GM21447 (cell line): ENCODE measurements around the gene PCGF3.
"Not testable (repeated sequence)": the region's sequence is repeated elsewhere in the genome, so short reads cannot be mapped to it uniquely, and the experiment has no call there.

Experiments
- ATAC-seq: cut with Tn5 transposase; IDR thresholded peaks from one replicate; pipeline ENCODE4 v1.9.1; 2021; ENCODE audit not compliant: unreplicated experiment

PCGF3 gene

DNA sequence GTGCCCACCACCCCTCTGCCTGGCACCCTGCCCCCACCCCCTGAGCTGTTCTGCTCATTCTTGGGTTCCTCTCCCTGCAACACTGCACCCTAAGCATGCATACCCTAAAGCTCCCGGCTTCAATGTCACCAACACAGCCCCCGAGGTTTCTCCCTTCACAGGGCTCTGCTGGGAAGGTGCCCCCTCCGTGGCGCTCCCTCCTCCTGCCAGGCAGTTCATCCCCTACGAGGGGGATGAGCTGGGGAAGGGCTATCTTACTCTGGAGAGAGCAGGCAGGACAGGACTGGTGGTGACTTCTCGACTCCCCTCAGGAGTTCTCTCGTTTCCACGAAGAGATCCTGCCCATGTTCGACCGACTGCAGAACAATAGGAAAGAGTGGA lies 38.1 kb upstream of the PCGF3 start:
- no peak for ATAC-seq

DNA sequence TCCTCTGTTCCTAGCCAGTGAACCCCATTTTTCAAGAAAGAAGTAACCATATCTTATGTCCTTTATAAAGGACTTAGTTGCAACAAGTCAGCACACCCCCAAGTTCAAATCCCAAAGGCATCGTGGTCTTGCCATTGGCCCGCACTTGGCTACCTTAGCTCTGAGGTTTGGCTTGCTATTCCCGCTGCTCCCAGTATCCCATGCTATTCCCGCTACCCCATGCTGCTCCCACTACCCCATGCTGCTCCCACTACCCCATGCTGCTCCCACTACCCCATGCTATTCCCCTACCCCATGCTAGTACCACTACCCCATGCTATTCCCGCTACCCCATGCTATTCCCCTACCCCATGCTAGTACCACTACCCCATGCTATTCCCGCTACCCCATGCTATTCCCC lies 37.4 kb upstream of the PCGF3 start:
- ATAC-seq, result not testable (repeated sequence)

DNA sequence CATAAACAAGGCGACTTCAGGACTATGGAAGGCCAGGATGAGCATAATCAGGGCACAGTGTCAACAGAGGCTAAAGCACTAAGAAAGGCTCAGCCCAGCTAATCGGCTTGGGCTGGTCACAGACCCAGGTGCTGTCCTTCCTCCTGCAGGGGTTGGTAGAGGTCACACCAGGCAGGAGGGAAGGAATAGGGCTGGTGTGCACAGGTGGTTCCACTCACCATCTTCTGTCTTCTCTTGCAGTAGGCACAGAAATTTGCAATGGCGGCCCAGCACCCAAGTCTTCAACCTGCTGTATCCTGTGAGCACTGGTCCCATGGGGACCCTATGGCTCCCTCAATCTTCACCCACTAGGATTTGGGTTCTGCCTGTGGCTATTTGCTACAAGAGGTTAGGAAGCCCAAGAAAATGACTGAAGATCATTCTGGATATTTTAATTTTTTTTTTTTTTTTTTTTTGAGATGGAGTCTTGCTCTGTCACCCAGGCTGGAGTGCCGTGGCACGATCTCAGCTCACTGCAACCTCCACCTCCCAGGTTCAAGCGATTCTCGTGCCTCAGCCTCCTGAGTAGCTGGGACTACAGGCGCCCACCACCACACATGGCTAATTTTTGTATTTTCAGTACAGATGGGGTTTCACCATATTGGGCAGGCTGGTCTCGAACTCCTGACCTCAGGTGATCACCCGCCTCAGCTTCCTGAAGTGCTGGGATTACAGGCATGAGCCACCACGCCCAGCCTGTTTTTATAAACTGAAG lies 35.6 kb upstream of the PCGF3 start:
- ATAC-seq, result not testable (repeated sequence)

DNA sequence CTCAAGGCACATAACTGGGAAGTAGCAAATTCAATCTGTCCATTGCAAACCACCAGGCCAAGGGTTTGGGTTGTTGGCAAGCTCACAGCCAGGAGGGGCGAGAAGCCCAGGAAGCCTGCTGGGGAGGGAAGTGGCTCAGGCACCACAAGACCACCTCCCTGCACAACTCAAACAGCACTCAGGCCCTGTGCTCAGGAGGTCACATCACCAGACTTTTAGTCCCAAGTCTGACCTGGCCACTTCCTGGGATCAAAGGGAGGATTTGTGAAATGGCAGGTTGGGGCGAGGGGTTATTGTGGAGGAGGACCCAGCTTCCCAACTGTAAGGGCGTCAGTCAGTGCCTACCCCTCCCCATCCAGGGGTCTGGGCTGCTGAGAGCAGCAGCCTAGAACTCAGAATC lies 33.9 kb upstream of the PCGF3 start:
- no peak for ATAC-seq

DNA sequence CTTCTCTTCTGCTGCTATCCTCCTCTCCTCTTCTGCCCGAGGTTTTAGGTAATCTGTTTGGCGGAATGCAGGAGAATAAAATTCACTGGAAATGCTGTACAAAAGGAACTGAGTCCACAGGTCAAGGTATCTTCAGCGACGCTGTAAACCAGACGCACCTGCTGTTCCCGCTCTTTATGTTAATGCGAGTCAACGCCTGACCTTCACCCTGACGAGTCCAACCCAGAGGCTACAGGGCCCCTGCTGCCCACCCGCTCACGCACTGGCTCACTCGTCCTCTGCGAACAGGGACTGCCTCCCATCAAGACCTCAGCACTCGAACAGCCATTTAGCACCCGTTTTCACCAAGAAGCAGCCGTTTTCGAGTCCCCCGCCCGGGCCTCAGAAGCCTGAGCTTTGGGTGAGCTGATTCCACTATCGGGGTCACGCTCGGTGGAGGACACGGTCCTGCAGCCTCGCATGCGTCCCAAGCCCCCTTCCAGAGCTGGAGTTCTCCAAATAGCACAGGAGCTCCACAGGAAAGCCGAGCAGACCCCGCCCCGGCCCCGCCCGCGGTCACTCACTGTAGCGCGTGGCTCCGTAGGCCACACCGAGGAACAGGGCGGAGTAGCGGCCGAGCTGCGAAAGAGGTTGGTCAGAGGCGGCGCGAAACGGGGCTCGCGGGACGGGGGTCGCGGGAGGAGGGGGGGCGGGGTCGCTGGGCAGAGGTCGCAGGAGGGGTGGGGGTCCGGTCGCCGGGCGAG lies 32.1 kb upstream of the PCGF3 start:
- no peak for ATAC-seq

DNA sequence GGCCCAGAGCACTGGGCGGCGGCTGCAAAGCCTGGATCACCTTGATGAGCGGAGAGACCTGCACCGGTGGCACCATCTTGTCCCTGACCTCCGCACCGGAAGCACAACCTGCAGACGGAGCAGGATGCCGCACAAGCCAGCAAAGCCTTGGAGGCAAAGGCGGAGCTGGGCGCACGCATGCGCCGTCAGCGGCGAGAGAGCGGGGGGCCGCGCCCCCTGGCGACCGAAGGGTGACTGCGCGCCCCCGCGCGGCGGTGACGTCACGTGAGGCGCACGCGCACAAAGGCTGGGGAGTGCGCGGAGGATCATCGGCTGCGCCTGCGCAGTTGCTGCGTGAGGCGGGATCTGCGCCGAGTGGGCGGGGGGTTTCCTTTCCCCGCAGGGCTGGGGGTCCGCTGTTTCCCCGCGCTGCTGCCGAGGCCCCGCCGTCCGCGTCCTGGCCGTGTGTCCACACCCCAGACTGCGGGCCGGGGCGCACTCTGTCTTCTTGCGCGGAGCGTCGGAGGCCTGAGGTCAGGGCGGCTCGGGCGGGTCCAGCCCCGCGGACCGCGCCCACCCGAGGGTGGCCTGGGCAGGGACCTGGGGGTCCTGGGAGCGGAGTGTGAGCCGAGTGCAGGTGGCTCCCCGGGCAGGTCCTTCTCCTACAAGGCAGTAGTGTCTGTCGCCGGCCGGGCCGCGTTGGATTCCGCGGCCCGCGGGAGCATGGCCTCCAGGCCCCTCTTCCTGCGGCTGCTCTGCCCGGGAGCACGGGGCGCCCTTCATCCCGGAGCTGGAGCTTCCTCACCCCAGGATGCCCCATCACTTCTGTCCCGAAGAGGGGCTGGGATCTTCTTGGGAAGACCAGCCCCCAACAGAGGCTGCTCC lies 31.2 kb upstream of the PCGF3 start, which contains the start of the genes ATP5ME and MYL5:
TSS of gene ATP5ME (minus strand) at position 105 of the 864 bp plus-strand sequence. CDS start at position 76, 29 bp downstream.
TSS of gene MYL5 (plus strand) at position 371 of the 864 bp plus-strand sequence. CDS start 3,485 bp downstream, outside the sequence.
- ATAC-seq, result peak; percentile 71

DNA sequence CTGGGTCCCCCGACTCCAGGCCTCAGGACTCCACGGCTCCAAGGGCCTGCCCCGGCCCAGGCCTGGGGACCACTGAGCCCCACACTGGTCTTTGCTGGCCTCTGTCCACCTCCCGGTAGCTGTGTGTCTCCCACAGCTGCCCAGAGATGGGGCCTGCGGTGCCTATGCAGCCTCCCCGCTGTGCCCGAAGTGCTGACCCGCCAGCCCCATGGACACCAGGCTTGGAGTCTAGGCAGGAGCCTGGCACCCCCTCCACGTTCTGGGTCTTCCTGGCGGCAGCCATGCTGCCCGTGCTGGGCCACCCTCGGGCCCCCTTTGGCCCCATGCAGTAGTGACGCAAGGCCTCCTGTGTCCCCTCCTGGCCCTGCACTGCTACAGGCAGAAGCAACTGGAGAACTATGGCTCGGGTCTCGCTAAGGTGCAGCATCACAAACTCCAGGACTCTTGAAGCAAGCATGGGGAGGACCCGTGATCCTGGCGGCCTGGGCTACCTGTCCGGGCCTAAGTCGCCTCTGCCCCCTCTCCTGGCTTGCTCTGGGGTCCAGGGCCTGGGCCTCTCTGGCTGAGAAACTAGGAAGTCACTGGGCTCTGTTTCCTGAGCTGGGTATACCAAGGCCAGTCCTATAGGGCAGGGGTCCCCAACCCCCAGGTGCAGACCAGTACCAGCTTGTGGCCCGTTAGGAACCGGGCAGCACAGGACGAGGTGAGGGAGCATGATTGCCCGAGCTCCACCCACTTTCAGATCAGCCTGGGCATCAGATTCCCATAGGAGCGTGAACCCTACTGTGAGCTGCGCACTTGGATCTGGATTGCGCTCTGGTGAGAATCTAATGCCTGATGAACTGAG lies 30.4 kb upstream of the PCGF3 start:
- peak; percentile 1 for ATAC-seq

DNA sequence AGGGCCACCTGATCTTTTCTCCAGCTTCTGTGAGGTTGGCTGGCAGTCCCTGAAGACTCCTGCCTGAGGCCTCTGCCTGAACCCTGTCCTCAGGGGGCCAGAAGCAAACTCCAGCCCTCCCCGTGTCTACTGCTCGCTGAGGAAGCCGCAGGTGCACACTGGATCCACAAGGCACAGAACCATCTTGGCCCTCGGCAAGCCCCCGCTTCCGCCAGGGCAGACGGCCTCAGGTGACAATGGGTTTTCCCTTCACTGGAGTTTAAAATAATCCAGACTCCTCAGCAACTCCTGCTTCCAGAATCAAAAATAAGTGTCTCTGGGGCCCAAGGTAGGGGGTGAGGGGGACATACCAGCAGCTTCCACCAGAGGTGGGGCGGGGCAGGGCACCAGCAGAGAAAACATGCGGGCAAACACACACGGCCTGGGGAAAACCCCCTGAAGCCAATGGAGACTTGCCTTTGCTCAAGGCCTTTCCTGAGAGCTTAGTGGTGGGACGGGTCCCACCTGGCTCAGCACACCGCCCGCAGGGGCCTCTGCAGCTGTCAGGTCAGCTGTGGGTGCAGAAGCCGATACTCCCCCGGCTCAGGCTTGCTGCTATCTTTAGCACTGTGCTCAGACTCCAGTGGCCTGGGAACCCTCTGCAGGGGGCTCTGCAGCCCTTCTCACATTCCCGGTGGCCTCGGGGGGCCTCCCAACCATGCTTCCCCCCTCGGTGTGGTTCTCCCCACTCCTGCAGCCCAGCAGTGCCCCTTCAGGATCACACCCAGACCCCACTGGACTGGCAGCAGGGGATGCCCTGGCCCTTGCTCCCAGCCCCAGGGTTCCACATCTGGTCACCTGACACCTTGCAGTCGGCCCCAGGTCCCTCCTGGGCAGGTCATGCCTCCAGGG lies 29.4 kb upstream of the PCGF3 start:
- ATAC-seq, result peak; percentile 27

DNA sequence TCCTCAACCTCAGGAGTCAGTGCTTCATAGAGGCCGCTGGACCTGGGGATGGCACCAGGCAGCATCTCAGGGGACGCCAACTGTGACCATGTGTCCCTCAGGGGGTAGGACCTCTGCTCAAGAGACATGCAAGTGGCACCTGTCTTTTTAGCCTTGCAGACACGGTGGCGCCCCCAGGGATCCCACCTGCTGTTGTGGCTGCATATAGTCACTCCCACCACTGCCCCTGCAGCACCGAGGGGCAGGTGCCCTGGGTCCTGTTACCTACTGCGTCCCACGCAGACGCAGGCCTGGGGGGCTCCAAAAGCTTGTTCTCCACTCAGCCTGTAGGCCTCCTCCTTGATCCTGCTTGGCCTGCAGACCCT lies 28.8 kb upstream of the PCGF3 start:
- ATAC-seq, result no peak

DNA sequence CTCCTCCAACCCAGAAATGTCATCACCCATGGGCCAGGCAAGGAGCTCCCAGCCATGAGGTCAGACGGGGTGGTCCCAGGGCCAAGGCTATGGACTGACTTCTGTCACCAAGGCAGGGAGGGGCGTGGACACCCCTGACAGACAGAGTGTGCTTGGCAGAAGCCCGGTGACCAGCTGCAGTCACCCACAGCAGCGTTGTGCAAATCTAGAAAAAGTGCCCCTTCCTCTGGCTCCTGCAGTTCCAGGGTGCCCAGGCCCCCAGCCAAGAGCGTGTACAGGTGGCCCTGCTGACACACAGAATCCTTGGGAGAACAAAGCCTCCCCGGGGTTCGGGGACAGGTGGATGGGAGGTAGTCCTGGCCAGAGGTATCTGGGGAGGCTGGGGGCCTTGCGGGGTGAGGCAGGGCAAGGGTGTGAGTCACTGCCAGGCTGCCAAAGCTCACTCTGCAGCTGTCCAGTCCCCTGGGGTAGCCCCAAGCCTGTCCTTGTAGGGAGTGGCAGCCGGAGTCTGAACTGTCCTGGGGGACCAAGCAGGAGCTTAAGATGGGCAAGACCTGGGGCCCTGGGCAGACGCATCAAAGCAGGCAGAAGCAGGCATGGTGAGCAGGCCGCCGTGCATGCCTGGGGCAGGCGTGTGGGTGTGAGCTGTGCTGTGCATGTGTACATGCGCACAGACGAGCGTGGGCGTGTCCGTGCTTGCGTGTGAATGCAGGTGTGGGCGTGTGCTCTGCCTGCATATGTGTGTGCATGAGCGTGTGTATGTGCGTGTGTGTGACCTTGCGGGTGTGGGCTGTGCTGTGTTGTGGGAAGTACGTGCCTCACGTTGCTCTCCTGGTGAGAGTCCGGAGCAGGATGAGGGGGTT lies 28.0 kb upstream of the PCGF3 start:
- no peak for ATAC-seq

DNA sequence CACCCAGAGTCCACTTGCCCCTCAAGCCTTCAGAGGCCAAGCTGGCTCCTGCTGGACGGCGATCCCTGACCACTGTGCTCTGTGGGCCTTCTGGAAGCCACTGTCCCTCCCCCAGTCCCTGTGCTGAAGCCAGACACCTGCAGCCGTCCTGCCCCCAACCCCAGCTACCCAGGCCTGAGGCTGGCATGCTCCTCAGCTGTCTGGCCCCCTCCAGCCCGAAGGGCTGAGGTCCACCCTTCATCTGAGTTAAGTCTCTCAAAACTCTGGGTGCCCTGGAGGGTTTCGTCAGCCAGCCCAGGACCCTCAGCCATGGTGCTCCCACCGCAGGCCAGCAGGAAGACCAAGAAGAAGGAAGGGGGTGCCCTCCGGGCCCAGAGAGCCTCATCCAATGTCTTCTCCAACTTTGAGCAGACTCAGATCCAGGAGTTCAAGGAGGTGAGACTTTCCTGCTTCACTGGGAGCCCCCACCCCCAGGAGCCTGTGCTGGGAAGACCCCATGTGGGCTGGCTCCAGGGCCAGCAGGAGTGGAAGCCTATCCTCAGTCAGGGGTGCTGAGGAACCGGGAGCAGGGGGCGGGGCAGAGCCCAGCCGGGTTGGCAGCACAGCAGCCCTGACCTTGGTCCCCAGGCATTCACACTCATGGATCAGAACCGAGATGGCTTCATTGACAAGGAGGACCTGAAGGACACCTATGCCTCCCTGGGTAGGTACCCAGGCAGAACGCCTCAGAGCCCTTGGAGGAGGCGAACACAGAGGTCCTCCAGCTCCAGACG lies 27.1 kb upstream of the PCGF3 start:
- ATAC-seq, result no peak

DNA sequence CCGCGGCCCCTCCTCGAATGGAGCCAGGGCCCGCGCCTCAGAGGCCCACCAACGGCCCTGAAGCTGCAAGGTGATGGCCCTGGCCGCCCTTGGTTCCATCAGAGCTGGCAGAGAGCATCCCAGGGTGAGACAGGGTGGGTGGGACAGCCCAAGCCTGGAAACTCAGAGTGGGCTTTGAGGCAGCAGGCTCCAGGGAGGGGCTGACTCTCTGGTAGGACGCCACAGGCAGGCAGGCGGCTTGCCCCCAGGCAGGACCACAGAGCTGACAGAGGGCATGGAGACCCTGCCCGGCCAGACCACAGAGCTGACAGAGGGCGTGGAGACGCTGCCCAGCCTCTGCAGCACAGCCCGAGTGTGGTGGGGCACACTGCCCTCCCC lies 26.5 kb upstream of the PCGF3 start:
- ATAC-seq, result no peak

DNA sequence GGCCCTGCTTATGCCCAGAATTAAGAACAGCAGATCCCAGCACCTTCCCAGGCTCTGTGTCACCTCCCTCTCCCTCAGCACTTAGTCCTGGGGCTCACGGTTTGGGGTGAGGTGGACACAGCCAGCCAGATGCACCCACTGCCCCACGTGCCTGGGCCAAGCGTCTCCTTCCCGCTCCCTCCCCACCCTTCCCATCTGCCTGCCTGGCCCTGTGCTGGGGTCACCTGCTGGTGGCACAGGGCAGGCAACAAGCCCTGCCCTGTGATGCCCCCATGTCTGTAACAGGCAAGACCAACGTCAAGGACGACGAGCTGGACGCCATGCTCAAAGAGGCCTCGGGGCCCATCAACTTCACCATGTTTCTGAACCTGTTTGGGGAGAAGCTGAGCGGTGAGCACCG lies 26.0 kb upstream of the PCGF3 start:
- ATAC-seq, result no peak

DNA sequence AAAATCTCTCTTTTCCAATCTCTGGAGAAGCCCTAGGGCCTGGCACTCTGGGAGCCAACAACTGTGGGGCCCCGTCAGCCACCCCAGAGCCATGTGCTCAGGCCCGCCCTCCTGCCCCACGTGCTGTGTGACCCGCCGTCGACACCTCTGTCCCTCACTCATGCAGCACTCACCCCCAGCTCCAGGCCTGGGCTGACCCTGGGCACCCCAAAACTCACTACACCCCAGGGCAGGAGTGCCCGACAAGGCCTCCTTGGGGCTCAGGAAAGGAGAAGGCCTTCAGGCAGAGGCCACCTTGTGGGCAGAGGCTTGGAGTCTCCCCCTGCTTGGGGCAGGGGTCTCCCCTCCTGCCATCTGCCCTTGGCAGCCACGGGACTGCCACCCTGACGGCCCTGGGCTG lies 25.5 kb upstream of the PCGF3 start:
- no peak for ATAC-seq

DNA sequence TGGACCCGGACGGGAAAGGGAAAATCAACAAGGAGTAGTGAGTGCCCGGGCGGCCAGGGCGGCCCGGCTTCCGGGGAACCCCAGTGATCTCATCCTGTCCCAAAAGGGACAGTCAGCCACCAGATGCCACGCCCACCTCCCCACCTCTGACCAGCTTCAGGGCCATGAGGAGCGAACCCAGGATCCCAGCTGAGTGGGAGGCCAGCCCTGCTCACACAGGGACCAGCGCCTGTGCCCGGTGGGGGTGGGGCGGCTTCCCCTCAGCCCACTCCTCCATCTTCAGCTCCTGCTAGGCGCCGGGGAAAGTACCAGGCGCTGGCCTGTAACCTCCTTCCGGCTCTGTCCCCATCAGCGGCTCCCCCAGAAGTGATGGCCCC lies 25.1 kb upstream of the PCGF3 start:
- no peak for ATAC-seq

DNA sequence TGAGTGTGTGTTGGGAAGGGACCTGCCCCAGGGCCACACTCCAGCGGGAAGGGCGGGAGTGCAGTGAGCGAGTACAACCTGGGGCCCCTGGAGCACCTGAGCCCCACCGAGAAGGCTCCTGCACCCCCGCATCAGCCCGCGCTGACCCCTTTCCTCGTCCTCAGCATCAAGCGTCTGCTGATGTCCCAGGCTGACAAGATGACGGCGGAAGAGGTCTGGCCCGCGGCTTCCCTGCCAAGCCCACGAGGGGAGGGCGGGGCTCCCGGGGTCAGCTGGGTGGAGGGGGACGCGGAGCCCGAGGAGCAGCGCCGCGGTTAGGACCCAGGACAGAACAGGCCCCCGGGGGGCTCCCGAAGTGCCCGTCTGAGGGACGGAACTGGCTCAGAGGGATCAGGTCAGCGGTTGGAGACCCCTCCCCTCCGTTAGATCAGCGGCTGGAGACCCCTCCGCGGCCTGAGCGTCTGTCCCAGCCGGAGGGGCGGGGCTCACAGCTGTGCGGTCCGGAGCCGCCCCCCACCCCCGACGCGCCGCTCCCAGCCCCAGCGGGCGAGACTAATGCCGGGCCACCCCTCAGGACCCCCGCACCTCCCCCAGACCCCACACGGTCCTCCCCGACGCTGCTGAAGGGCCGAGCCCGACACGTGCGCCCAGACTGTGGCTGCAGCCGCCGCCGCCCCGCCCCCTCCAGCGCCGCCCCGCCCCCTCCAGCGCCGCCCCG lies 24.5 kb upstream of the PCGF3 start:
- ATAC-seq, result no peak

DNA sequence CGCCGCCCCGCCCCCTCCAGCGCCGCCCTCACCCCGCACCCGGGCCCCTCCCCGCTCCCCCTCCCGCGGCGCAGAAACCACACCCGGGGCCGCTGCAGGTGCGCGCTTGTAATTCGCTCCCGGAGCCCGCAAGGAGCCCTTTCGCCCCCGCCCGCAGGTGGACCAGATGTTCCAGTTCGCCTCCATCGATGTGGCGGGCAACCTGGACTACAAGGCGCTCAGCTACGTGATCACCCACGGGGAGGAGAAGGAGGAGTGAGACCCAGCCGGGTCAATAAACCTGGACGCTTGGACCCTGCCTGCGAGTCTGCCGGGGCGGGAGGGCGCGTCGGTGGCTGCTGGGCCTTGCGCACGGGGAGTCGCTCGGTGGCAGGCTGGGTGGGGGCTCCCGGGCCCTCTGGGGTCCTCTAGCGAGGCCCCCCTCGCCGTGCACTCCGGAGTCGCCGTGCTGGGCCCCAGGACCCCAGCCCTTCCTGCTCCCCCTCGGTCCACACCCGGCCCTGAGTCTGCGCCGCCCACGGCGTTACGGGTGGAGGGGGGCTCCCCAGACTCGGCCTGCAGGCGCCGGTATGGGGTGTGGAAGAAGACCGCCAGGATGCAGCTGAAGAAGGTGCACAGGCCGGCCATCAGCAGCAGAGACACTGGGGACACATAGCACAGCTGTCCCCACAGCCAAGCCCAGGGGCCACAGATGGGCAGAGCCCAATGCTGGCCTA lies 23.7 kb upstream of the PCGF3 start:
- ATAC-seq, result no peak
